Choroid plexus epithelial cell (primary cell): ENCODE results near the gene CALN1.

Experiments
- DNase-seq: peaks from one replicate; pipeline ENCODE4 v3.0.0-alpha.2; 2010; ENCODE audit warnings: low read depth
- H3K4me3 ChIP-seq: 2 replicates; pipeline ENCODE4 v1.5.1; 2011; ENCODE audit warnings: low read depth, mild to moderate bottlenecking, control low read depth, low read length, moderate library complexity
- CTCF ChIP-seq: conservative IDR thresholded peaks from 2 replicates; pipeline ENCODE4 v1.5.1; 2011; ENCODE audit warnings: low read depth, mild to moderate bottlenecking, control low read depth, inconsistent platforms, low read length, moderate library complexity

Gene CALN1

GRCh38 chr7:72326811-72327210, 85.3 kb downstream of the CALN1 start:
- TF ChIP-seq CTCF, result no peak
- no peak for DNase-seq
- H3K4me3 ChIP-seq, result no peak overlapping the region

GRCh38 chr7:72326365-72326764, 85.8 kb downstream of the CALN1 start:
- no peak for TF ChIP-seq CTCF
- no peak overlapping the region for H3K4me3 ChIP-seq
- no peak for DNase-seq

- no peak overlapping the region for H3K4me3 ChIP-seq
- no peak for DNase-seq
- TF ChIP-seq CTCF, result no peak
Observed at GRCh38 chr7:72325561-72325960, 86.6 kb downstream of the CALN1 start.

- H3K4me3 ChIP-seq, result no peak overlapping the region
- no peak for TF ChIP-seq CTCF
- DNase-seq, result no peak
Observed at GRCh38 chr7:72321637-72322036, 90.5 kb downstream of the CALN1 start.

- no peak for DNase-seq
- no peak overlapping the region for H3K4me3 ChIP-seq
- TF ChIP-seq CTCF, result no peak
Observed at GRCh38 chr7:72321081-72321480, 91.1 kb downstream of the CALN1 start.

- TF ChIP-seq CTCF, result no peak
- no peak for DNase-seq
- H3K4me3 ChIP-seq, result no peak overlapping the region
Observed at GRCh38 chr7:72317341-72317740, 94.8 kb downstream of the CALN1 start.

- no peak for TF ChIP-seq CTCF
- no peak for DNase-seq
Observed at GRCh38 chr7:72316148-72316547, 96.0 kb downstream of the CALN1 start.

More at GRCh38 chr7:72316148-72316547, 96.0 kb downstream of the CALN1 start:
- no peak overlapping the region for H3K4me3 ChIP-seq
